NCI-H1092 (cell line): ENCODE results near the gene TMEM242.
"Not testable (repeated sequence)": the region's sequence is repeated elsewhere in the genome, so short reads cannot be mapped to it uniquely, and the experiment has no call there.

ENCODE experiments used
- DNase-seq: peaks from one replicate; lab custom pipeline; 2025; lab: John Stamatoyannopoulos, UW

Gene TMEM242

GRCh38 chr6:157323966-157324300 is 614 bp upstream of the TMEM242 start:
- no peak for DNase-seq

- DNase-seq: no peak
Observed at GRCh38 chr6:157322792-157323254, 496 bp downstream of the TMEM242 start.

- no peak for DNase-seq
Observed at GRCh38 chr6:157316871-157317814, 6.2 kb downstream of the TMEM242 start.

DNA sequence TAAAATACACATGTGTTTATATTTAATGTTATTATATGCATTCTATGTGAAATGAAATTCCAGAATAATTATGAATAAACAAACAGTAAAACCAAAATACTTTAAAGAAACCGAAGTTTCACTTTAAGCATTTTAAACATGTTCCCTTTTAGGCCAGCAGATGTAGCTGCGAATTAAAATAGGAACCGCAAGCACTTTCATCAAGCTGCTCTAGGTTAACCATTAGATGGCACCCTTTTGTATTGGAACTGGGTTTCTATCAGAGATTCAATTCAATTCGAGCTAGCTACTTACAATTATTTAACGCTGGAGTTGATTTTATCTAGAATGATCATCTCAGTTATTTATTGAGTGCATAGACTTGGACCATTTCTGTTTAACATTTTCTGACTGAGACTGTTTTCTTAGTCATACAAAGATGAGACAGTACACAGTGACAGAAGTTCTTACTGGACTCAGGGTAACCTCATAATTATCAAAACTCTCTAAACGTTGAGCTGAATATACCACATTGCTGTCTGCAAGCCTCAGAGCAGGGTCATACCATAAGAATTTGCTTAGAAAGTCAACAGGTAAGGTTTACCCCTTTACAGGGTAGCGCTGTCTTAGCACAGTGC is 8.5 kb downstream of the TMEM242 start:
- DNase-seq: no peak

DNA sequence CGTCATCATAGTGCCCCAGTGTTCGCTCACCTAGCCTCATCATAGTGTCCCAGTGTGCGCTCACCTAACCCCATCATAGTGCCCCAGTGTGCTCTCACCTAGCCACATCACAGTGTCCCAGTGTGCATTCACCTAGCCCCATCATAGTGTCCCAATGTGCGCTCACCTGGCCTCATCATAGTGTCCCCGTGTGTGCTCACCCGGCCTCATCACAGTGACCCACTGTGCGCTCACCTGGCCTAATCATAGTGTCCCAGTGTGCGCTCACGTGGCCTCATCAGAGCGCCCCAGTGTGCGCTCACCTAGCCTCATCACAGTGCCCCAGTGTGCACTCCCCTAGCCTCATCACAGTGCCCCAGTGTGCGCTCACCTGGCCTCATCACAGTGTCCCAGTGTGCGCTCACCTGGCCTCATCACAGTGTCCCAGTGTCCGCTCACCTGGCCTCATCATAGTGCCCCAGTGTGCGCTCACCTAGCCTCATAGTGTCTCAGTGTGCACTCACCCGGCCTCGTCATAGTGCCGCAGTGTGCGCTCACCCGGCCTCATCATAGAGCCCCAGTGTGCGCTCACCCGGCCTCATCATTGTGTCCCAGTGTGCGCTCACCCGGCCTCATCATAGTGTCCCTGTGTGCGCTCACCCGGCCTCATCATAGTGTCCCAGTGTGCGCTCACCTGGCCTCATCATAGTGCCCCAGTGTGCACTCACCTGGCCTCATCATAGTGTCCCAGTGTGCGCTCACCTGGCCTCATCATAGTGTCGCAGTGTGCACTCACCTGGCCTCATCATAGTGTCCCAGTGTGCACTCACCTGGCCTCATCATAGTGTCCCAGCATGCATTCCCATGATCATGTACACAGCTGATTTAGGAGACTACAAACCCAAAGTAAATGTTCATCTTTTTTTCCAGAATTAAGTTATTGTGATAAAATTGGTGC is 9.5 kb downstream of the TMEM242 start:
- no peak for DNase-seq

DNA sequence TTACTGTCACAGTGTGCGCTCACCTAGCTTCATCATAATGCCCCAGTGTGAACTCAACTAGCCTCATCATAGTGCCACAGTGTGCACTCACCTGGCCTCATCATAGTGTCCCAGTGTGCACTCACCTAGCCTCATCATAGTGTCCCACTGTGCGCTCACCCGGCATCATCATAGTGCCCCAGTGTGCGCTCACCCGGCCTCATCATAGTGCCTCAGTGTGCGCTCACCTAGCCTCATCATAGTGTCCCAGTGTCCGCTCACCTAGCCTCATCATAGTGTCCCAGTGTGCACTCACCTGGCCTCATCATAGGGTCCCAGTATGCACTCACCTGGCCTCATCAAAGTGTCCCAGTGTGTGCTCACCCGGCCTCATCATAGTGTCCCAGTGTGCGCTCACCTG is 10.6 kb downstream of the TMEM242 start:
- DNase-seq: no peak

DNA sequence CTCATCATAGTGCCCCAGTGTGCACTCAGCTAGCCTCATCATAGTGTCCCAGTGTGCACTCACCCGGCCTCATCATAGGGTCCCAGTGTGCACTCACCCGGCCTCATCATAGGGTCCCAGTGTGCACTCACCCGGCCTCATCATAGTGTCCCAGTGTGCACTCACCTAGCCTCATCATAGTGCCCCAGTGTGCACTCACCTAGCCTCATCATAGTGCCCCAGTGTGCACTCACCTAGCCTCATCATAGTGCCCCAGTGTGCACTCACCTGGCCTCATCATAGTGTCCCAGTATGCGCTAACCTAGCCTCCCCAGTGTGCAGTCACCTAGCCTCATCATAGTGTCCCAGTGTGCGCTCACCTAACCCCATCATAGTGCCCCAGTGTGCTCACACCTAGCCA is 12.6 kb downstream of the TMEM242 start:
- not testable (repeated sequence) for DNase-seq

DNA sequence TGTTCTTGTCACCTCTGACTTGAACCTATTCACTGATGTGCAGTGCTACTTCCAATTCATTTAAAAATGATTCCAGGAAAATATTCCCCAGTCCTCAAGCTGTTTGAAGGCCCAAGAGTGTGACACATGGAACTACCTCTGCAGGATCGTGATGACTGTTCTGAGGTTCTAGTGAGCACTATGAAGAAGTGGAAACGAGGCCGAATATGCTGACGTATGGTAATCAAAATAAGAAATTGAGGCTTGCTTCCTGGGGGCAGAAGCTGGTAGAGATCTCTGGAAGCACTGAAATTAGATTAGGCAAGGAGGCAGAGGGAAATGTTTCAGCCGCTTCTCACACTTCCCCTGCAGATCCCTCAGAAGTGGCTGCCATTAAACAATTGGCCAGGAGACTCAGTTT is 15.7 kb downstream of the TMEM242 start:
- no peak for DNase-seq

- no peak for DNase-seq
Observed at GRCh38 chr6:157305670-157306653, 17.4 kb downstream of the TMEM242 start.

- no peak for DNase-seq
Observed at GRCh38 chr6:157304899-157305663, 18.2 kb downstream of the TMEM242 start.

- DNase-seq: no peak
Observed at GRCh38 chr6:157302736-157303135, 20.6 kb downstream of the TMEM242 start.

GRCh38 chr6:157300436-157300835 is 22.9 kb downstream of the TMEM242 start:
- no peak for DNase-seq

GRCh38 chr6:157300006-157300405 is 23.3 kb downstream of the TMEM242 start:
- DNase-seq: no peak

- DNase-seq: no peak
Observed at GRCh38 chr6:157298216-157298724, 25.0 kb downstream of the TMEM242 start.

- no peak for DNase-seq
Observed at GRCh38 chr6:157294654-157295053, 28.7 kb downstream of the TMEM242 start.

DNA sequence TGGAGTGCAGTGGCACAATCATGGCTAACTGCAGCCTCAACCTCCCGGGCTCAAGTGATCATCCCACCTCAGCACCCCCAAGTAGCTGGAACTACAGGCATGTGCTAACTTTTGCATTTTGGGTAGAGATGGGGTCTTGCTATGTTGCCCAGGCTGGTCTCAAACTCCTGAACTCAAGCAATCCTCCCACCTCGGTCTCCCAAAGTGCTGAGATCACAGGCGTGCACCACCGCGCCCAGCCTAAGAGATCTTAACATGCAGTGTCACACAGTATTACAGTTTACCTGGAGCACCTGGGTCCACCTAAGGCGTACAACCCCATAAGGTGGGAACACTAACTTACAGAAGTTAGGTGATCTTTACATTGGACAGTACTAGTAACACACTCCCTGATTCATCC is 29.5 kb downstream of the TMEM242 start:
- no peak for DNase-seq

- no peak for DNase-seq
Observed at GRCh38 chr6:157292202-157292601, 31.1 kb downstream of the TMEM242 start.

DNA sequence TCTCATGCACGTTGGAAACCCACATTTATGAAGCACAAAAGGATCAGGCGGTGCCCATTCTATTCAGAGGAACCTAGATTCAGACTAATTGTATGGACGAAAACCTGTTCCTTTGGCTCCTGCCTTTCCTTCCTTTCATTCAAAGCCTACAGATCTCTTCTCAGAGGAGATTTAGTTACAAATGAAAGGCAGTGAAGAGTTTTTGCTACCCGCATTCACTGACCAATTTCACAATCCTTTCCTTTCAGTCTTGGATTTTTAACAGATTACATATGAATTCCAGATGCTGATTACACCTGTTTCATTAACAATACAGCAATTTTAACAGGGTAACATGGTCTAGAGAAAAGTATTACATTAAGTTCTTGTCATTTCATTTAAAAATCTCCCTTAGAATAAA is 32.0 kb downstream of the TMEM242 start:
- DNase-seq: no peak

DNA sequence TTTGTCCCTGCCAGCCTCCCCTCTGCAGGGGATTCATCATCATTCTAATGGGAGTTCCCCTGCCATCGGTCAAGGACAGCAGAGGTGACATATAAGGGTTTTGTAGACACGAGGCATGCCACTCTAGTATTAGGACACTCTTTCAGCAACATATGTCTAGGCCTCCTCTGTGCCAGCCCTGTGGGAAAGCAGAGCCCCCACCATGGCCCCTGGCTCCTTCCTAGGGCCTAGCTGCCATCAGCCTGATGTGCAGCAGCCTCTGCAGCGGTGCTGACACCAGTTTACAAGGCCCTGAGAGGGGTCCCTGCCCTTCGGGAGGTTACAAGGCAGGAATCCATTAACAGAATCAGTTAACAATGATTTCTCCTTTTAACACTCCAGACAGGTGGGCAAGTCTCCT is 32.5 kb downstream of the TMEM242 start:
- DNase-seq: no peak

- no peak for DNase-seq
Observed at GRCh38 chr6:157289764-157290163, 33.6 kb downstream of the TMEM242 start.
